HG03045 (cell line): Measurements from ENCODE around the gene DPPA2.
"Not testable (repeated sequence)": the region's sequence is repeated elsewhere in the genome, so short reads cannot be mapped to it uniquely, and the experiment has no call there.

Experiments used
- ATAC-seq: cut with Tn5 transposase; IDR thresholded peaks from one replicate; pipeline ENCODE4 v1.9.1; 2021; ENCODE audit warnings: mild to moderate bottlenecking, moderate library complexity; ENCODE audit not compliant: unreplicated experiment

The DPPA2 gene, protein sequence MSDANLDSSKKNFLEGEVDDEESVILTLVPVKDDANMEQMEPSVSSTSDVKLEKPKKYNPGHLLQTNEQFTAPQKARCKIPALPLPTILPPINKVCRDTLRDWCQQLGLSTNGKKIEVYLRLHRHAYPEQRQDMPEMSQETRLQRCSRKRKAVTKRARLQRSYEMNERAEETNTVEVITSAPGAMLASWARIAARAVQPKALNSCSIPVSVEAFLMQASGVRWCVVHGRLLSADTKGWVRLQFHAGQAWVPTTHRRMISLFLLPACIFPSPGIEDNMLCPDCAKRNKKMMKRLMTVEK

GRCh38 chr3:109316162-109316730 lies at the start of gene DPPA2:
TSS of gene DPPA2 (minus strand) at chr3:109316517. CDS start at chr3:109314542, 1,975 bp downstream.
- ATAC-seq, result no peak

DNA sequence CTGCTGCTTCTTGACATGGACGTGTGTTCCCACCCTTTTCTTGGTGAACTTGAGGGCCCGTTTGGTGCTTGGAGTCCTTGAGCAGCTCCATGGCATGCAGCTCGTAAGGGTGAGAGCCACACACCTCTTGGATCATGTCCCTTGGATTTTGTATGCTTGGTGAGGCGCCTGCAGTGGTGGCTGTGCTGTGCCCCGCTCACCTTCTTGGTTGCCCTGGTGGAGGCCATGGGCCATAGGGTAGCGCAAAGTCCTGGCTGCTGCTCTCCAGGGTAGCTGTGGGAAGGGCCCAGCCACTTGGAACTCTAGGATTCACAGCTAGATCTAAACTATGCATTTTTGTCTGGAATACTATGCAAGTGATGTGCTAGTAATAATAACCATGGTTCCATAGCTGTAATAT lies 47.8 kb upstream of the DPPA2 start:
- ATAC-seq, result no peak

DNA sequence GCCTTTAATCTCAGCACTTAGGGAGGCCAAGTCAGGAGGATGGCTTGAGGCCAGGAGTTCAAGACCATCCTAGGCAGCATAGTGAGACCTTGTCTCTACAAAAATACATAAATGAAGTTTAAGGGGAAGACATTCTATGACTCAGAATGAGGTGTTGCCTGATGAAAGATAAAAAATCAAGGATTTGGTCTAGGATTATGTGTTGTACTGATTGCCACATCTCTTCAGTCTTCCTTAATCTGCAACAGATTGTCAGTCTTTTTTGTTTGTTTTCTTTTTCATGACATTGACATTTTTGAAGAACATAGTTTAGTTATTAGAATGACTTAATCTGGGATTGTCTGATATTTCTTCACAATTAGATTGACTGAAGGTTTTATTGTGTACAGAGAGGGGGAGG lies 47.3 kb upstream of the DPPA2 start:
- ATAC-seq, result no peak

DNA sequence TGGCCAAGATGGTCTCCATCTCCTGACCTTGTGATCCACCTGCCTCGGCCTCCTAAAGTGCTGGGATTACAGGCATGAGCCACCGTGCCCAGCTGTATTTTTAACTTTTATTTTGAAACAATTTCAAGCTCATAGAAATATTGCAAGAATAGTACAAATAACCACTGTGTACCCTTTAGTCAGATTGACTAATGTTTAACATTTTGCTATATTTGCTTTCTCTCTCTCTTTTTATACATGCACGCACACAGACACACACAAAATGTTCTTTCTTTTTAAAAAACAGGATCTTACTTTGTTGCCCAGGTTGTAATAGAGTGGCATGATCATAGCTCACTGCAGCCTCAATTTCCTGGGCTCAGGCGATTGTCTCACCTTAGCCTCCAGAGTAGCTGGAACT lies 46.5 kb upstream of the DPPA2 start:
- ATAC-seq, result no peak

GRCh38 chr3:109358809-109359208 lies 42.5 kb upstream of the DPPA2 start:
- not testable (repeated sequence) for ATAC-seq

DNA sequence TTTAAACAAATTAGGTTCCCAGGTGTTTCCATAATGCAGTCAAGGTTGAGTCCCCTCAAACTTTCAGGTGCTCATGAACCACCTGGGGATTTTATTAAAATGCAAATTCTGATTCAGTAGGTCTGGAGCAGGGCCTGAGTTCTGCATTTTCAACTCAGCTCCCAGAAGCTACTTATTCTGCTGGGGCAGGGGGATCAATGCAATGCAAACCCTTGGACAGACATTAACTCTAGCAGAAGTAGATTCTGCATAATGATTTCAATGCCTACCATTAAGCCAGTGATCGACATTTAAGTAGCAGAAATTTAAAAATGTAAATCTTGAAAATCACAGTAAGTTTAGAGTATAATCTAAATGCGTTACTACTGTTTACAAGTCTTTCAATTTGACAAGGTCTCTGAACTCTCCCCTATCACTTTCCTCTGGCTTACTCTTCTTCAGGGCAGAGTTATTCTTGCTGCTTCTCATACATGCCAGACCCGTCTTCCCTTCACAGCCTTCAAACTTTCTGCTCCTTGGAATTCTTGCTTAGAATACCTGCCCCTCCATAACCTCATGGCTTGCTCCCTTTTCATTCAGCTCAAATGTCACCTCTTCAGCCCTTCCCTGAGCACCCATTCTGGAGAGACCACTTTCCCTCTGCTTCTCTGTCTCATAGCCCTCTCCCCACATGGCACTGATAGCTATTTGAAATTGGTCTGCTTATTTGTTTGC lies 40.3 kb upstream of the DPPA2 start:
- ATAC-seq, result no peak

- ATAC-seq, result no peak
Measured at GRCh38 chr3:109355625-109356441, 39.5 kb upstream of the DPPA2 start.

GRCh38 chr3:109353057-109353456 lies 36.7 kb upstream of the DPPA2 start:
- ATAC-seq, result no peak

- no peak for ATAC-seq
Measured at GRCh38 chr3:109351231-109351630, 34.9 kb upstream of the DPPA2 start.

DNA sequence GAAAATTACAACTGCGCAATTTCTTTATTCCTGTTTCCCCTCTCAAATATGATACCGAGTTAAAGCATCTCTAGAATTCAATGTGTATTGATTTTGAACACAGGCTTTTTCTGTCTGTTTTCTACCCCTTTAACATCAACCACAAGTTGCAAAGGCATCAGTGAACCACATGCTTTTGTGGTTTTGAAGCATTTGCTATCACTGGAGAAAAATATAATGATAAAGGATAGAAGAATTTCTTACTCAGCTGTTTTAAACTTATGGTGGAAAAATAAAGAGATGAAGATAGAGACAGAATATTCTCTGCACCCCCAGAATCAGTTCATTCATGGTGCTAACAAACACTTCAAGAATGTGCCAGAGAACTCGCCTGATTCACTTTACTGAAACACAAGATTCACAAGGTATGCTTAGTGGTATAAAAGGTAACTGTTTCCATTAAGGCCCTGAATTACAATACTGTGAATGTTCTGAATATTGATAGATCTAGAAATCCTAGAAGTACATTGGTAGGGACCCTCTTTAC lies 30.5 kb upstream of the DPPA2 start:
- no peak for ATAC-seq

DNA sequence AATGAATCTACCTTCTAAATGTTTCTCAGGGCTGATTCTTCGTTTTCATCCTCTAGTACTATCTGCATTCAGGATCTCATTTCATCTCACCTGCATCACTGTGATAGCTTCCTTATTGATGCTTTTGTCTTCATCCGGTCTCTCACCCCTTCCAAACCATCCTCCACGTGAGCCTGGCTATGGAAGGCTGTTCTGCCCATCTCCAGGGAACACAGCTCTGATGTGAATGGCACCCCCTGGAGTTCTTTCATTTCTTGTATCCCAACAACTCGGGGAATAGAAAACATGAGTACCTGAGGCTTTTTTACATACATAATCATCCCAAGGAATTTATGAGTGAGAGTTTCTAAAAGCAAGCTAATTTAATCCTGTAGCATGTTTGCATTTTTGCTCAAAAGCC lies 29.8 kb upstream of the DPPA2 start:
- ATAC-seq, result no peak

- no peak for ATAC-seq
Measured at GRCh38 chr3:109339714-109340648, 23.7 kb upstream of the DPPA2 start.

- ATAC-seq, result no peak
Measured at GRCh38 chr3:109339197-109339596, 22.9 kb upstream of the DPPA2 start.

- no peak for ATAC-seq
Measured at GRCh38 chr3:109338322-109338721, 22.0 kb upstream of the DPPA2 start.

DNA sequence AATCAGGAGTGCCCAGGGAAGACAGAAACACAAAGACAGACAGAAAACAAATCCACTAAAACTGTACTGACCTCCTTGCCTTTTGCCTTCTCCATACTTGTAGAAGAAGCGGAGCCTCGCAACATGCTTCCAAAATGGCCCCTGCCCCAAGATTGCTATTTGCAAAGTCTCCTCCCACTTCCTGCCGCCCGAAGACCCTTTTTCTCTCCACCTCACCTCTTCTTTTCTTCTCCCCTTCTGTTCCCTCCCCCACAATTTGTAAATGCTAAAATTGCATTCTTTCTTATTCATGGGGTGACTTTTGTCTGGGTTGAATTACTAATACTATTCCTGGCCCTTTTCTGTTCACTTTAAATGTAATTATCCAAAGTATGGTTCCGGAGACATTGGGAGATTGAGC lies 21.1 kb upstream of the DPPA2 start, which contains the start of gene DPPA4:
Gene DPPA4 (minus strand): TSS at position 154 of the 400 bp plus-strand sequence. CDS start 29 bp downstream, at position 125.
- ATAC-seq, result no peak

- ATAC-seq, result no peak
Measured at GRCh38 chr3:109336291-109336861, 20.1 kb upstream of the DPPA2 start.

GRCh38 chr3:109334572-109334971 lies 18.3 kb upstream of the DPPA2 start:
- ATAC-seq, result no peak

DNA sequence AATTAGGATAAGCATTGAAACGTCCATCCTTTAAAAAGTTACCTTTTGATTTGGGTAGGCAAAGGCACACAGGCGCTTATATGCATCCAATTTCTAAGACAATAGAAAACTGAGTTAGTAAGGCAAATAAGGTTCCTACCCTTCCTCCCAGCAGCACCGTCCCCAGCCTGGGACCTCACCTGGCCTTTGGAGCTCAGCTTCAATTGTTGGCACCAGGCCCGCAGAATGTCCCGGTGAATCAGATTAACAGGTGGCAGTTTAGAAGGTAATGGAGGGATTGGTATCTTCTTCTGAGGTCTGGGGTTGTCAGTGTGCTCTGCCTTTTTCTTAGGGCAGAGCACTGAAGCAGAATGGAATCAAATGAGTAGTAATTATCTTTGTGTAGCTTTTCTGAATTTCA lies 15.4 kb upstream of the DPPA2 start:
- ATAC-seq, result no peak

DNA sequence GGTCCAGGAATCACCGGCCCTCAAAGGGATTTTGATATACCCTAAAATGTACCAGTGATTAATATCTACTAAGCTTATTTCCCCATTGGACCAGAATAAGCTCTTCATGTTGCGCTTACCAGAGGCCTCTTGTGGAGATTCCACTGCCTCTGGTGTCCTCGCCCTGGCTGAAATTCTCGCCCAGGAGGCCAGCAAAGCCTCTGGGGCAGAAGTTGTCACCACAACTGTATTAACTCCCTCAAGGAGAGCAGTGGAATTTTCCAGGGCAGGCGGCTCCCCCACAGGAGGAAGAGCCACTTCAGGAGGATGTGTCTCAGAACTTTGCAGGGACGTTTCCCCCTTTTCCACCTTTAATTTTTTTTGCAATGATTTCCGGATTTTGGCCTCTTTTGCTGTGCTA lies 14.1 kb upstream of the DPPA2 start:
- ATAC-seq, result no peak

GRCh38 chr3:109328202-109328601 lies 11.9 kb upstream of the DPPA2 start:
- no peak for ATAC-seq
